GM23338 (cell line): ENCODE data around the gene CUL7. TPM values are rescaled to one million over a fixed set of nuclear protein-coding genes. Genes with fewer than 3 reads are reported as not detected.

Experiments
- ATAC-seq: fragments of 200-7000 bp; cut with Tn5 transposase; 3 replicates; pipeline ENCODE4 v1.9.1; 2020
- DNase-seq: peaks from one replicate; pipeline ENCODE4 v3.0.0-alpha.2; 2015; ENCODE audit warnings: low spot score
- H2AFZ ChIP-seq: fragments of 200-600 bp; sonication (generic); 2 replicates; pipeline ENCODE4 v1.8.0; 2016; ENCODE audit warnings: antibody characterized with exemption, mild to moderate bottlenecking, moderate library complexity
- H3F3A ChIP-seq: fragments of 200-600 bp; sonication (generic); replicated peaks from 2 replicates; pipeline ENCODE4 v1.8.0; 2017; ENCODE audit warnings: antibody characterized with exemption, mixed run types, low read depth
- H3K27ac ChIP-seq: fragments of 200-600 bp; sonication (generic); 2 replicates; pipeline ENCODE4 v1.6.1; 2016; ENCODE audit warnings: low read depth
- H3K27me3 ChIP-seq: fragments of 200-600 bp; sonication (generic); 2 replicates; pipeline ENCODE4 v1.8.0; 2016; ENCODE audit warnings: mild to moderate bottlenecking, mixed run types, moderate library complexity; ENCODE audit not compliant: insufficient read depth
- H3K36me3 ChIP-seq: fragments of 200-600 bp; sonication (generic); 2 replicates; pipeline ENCODE4 v1.8.0; 2016; ENCODE audit warnings: mild to moderate bottlenecking; ENCODE audit not compliant: insufficient read depth
- H3K4me1 ChIP-seq: fragments of 200-600 bp; sonication (generic); 2 replicates; pipeline ENCODE4 v1.8.0; 2016; ENCODE audit warnings: mild to moderate bottlenecking, moderate library complexity; ENCODE audit not compliant: insufficient read depth
- H3K4me2 ChIP-seq: fragments of 200-600 bp; sonication (generic); 2 replicates; pipeline ENCODE4 v1.7.1; 2017; ENCODE audit warnings: mixed run types
- H3K4me3 ChIP-seq: fragments of 200-600 bp; sonication (generic); 2 replicates; pipeline ENCODE4 v1.6.1; 2016; ENCODE audit warnings: mixed run types
- H3K79me2 ChIP-seq: fragments of 200-600 bp; sonication (generic); replicated peaks from 2 replicates; pipeline ENCODE4 v1.8.0; 2017; ENCODE audit warnings: mild to moderate bottlenecking; ENCODE audit not compliant: insufficient read depth
- H3K9me2 ChIP-seq: fragments of 200-600 bp; sonication (generic); 2 replicates; pipeline ENCODE4 v1.8.0; 2017; ENCODE audit not compliant: insufficient read depth
- H4K20me1 ChIP-seq: fragments of 200-600 bp; sonication (generic); replicated peaks from 2 replicates; pipeline ENCODE4 v1.8.0; 2017; ENCODE audit warnings: mild to moderate bottlenecking; ENCODE audit not compliant: insufficient read depth
- H3K27ac Mint-ChIP-seq: 2 replicates; pipeline ENCODE4 v1.8.0; 2020; ENCODE audit warnings: inconsistent platforms, mild to moderate bottlenecking, moderate library complexity, mixed read lengths
- H3K27me3 Mint-ChIP-seq: 3 replicates; pipeline ENCODE4 v1.8.0; 2022; ENCODE audit warnings: low read depth, mild to moderate bottlenecking, moderate library complexity, mixed read lengths, inconsistent platforms; ENCODE audit not compliant: insufficient read depth, poor library complexity
- H3K36me3 Mint-ChIP-seq: 3 replicates; pipeline ENCODE4 v1.8.0; 2021; ENCODE audit warnings: low read depth, mild to moderate bottlenecking, inconsistent platforms, moderate library complexity, mixed read lengths
- H3K4me1 Mint-ChIP-seq: 3 replicates; pipeline ENCODE4 v1.8.0; 2020; ENCODE audit warnings: mild to moderate bottlenecking, inconsistent platforms, mixed read lengths
- H3K4me3 Mint-ChIP-seq: 3 replicates; pipeline ENCODE4 v1.8.0; 2021; ENCODE audit warnings: moderate library complexity, mild to moderate bottlenecking, inconsistent platforms, mixed read lengths
- H3K9me3 Mint-ChIP-seq: 3 replicates; pipeline ENCODE4 v1.8.0; 2020; ENCODE audit warnings: moderate library complexity, mild to moderate bottlenecking, inconsistent platforms, mixed read lengths
- CREB1 ChIP-seq: fragments of 250-450 bp; sonication (Bioruptor Pico); IDR thresholded peaks from 2 replicates; pipeline ENCODE4 v1.5.0; 2020; ENCODE audit warnings: low read depth, mild to moderate bottlenecking, moderate library complexity
- EZH2 ChIP-seq: fragments of 200-600 bp; sonication (generic); IDR thresholded peaks from one replicate; pipeline ENCODE4 v1.8.0; 2017; ENCODE audit warnings: antibody characterized with exemption, mild to moderate bottlenecking, low read depth; ENCODE audit not compliant: unreplicated experiment
- EZH2phosphoT487 ChIP-seq: fragments of 200-600 bp; sonication (generic); IDR thresholded peaks from one replicate; pipeline ENCODE4 v1.8.1; 2018; ENCODE audit warnings: antibody characterized with exemption; ENCODE audit not compliant: unreplicated experiment
- JUNB ChIP-seq: IDR thresholded peaks from one replicate; pipeline ENCODE4 v1.6.1; 2016; ENCODE audit warnings: antibody characterized with exemption; ENCODE audit not compliant: unreplicated experiment
- STAT1 ChIP-seq: IDR thresholded peaks from one replicate; pipeline ENCODE4 v1.6.1; 2016; ENCODE audit warnings: antibody characterized with exemption; ENCODE audit not compliant: unreplicated experiment
- ZNF114 ChIP-seq: fragments of 250-450 bp; sonication (Bioruptor Pico); IDR thresholded peaks from 2 replicates; pipeline ENCODE4 v1.5.0; 2020; ENCODE audit warnings: mild to moderate bottlenecking, moderate library complexity
- polyA plus RNA-seq: library from polyadenylated mRNA; unstranded; fragments of >200 nt; fragmentation: Nextera tagmentation; extraction: Ambion mirVana; gene quantifications from 2 replicates; pipeline ENCODE4 v1.2.1, GENCODE V29; 2016
- total RNA-seq: library from RNA; depleted of rRNA; stranded (reverse); fragments of >200 nt; shearing (Covaris generic); gene quantifications from 2 replicates; pipeline ENCODE4 v1.2.3, GENCODE V29; 2014
- TF ChIP-seq, protein P1 (sequence below), 2 experiments: fragments of 200-600 bp in 1 of 2; sonication (generic) in 1 of 2; conservative IDR thresholded peaks; 2 replicates each; pipeline versions ENCODE4 v1.5.1 to v1.6.1; 2016 to 2017; ENCODE audit warnings: antibody characterized with exemption in 2 of 2, low read depth in 2 of 2, mild to moderate bottlenecking in 2 of 2, moderate library complexity in 1 of 2
- TF ChIP-seq, protein P2 (sequence below): IDR thresholded peaks from one replicate; pipeline ENCODE4 v1.6.1; 2018; ENCODE audit warnings: antibody characterized with exemption; ENCODE audit not compliant: unreplicated experiment
- TF ChIP-seq, protein P3 (sequence below): fragments of 250-450 bp; sonication (Bioruptor Pico); IDR thresholded peaks from 2 replicates; pipeline ENCODE4 v1.5.0; 2020; ENCODE audit warnings: mild to moderate bottlenecking, moderate library complexity

The CUL7 gene
- total and polyA plus RNA-seq, 2 experiments from 2014 or later = 3.4 to 13.2 TPM

DNA sequence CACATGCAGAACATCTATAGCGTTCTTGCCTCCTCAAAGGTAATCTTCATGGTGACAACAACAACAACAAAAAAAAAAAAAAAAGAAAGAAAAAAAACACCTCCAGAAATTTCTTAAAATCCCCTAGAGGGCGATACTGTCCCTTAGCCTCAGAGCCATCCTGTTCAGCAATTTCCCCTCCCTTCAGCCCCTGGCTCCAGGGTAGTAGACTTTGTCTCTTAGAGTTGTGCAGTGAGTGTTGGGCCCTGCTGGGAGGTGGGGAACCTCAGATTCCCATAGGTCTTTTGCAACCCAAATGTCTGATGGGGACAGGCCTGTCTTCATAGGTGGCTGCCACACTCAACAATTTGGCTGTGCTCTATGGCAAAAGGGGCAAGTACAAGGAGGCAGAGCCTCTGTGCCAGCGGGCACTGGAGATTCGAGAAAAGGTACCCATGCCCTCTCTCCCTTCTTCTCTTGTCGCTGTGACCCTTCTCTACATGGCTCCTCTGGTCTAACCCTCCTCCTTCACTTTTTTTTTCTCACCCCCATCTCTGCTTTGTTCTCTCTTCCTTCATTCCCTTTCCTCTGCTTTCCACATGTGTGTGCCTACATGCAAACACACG, 16.5 kb upstream of the CUL7 start:
- no peak for TF ChIP-seq EZH2
- TF ChIP-seq, protein P1, sequence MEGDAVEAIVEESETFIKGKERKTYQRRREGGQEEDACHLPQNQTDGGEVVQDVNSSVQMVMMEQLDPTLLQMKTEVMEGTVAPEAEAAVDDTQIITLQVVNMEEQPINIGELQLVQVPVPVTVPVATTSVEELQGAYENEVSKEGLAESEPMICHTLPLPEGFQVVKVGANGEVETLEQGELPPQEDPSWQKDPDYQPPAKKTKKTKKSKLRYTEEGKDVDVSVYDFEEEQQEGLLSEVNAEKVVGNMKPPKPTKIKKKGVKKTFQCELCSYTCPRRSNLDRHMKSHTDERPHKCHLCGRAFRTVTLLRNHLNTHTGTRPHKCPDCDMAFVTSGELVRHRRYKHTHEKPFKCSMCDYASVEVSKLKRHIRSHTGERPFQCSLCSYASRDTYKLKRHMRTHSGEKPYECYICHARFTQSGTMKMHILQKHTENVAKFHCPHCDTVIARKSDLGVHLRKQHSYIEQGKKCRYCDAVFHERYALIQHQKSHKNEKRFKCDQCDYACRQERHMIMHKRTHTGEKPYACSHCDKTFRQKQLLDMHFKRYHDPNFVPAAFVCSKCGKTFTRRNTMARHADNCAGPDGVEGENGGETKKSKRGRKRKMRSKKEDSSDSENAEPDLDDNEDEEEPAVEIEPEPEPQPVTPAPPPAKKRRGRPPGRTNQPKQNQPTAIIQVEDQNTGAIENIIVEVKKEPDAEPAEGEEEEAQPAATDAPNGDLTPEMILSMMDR (conservative IDR thresholded peaks at IDR 0.05; ENCODE audit: low read depth in 2 of 2) = peak; percentile 76 to 88
- no peak overlapping the region for H2AFZ ChIP-seq
- peaks cover 8% of the 10 kb centered on the region; the same call in 1 of the 2 replicates for H3K4me1 ChIP-seq
- H3F3A ChIP-seq = no peaks in the 10 kb centered on the region
- no peak overlapping the region for H3K27ac ChIP-seq
- DNase-seq (peak; percentile 90), ATAC-seq (peak; percentile 90)
- no peaks in the 10 kb centered on the region for H3K9me3 Mint-ChIP-seq
- H3K4me3 ChIP-seq = no peak overlapping the region
- H3K27me3 ChIP-seq = no peaks in the 10 kb centered on the region
- no peaks in the 10 kb centered on the region; the same call in none of the 2 replicates for H3K36me3 ChIP-seq
- H3K9me2 ChIP-seq = no peaks in the 10 kb centered on the region
- peaks cover 9% of the 10 kb centered on the region for H3K36me3 Mint-ChIP-seq
- H4K20me1 ChIP-seq = no peaks in the 10 kb centered on the region
- H3K27me3 Mint-ChIP-seq = peaks cover 12% of the 10 kb centered on the region
- no peak overlapping the region; the same call in 2 of the 3 replicates for H3K4me3 Mint-ChIP-seq
- no peaks in the 10 kb centered on the region for H3K79me2 ChIP-seq
- H3K27ac Mint-ChIP-seq = peak overlapping the region; percentile 77
- peaks cover 31% of the 10 kb centered on the region for H3K4me1 Mint-ChIP-seq
- no peak overlapping the region for H3K4me2 ChIP-seq

DNA sequence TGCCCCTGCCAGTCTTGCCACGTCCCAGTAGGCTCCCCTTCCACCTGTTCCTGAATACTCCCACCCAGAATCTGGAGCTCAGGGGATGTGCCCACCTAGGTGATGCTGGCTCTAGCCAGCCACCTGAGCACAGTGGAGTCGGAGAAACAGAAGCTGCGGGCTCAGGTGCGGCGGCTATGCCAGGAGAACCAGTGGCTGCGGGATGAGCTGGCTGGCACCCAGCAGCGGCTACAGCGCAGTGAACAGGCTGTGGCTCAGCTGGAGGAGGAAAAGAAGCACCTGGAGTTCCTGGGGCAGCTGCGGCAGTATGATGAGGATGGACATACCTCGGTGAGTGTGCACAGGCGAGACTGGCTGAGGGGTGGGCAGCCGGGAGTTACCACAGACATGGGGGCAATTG, 9.2 kb upstream of the CUL7 start:
- no peak for ATAC-seq
- H3K4me1 ChIP-seq = peaks cover 9% of the 10 kb centered on the region
- H3K4me3 ChIP-seq = no peak overlapping the region
- peaks cover 8% of the 10 kb centered on the region for H3F3A ChIP-seq
- H3K27me3 ChIP-seq = no peaks in the 10 kb centered on the region
- H3K4me3 Mint-ChIP-seq = no peak overlapping the region; the same call in 2 of the 3 replicates
- H3K27ac ChIP-seq = no peak overlapping the region
- H3K36me3 ChIP-seq = no peaks in the 10 kb centered on the region; the same call in 1 of the 2 replicates
- H3K9me3 Mint-ChIP-seq = no peaks in the 10 kb centered on the region; the same call in 2 of the 3 replicates
- H3K27ac Mint-ChIP-seq = no peak overlapping the region
- no peaks in the 10 kb centered on the region for H4K20me1 ChIP-seq
- DNase-seq = no peak
- H3K4me2 ChIP-seq = no peak overlapping the region
- peaks cover 14% of the 10 kb centered on the region for H3K27me3 Mint-ChIP-seq
- peaks cover 6% of the 10 kb centered on the region for H3K36me3 Mint-ChIP-seq
- peaks cover 17% of the 10 kb centered on the region for H3K79me2 ChIP-seq
- H2AFZ ChIP-seq = no peak overlapping the region
- no peaks in the 10 kb centered on the region for H3K9me2 ChIP-seq
- H3K4me1 Mint-ChIP-seq = peaks cover 20% of the 10 kb centered on the region
- TF ChIP-seq STAT1 = no peak
- TF ChIP-seq, protein P2, sequence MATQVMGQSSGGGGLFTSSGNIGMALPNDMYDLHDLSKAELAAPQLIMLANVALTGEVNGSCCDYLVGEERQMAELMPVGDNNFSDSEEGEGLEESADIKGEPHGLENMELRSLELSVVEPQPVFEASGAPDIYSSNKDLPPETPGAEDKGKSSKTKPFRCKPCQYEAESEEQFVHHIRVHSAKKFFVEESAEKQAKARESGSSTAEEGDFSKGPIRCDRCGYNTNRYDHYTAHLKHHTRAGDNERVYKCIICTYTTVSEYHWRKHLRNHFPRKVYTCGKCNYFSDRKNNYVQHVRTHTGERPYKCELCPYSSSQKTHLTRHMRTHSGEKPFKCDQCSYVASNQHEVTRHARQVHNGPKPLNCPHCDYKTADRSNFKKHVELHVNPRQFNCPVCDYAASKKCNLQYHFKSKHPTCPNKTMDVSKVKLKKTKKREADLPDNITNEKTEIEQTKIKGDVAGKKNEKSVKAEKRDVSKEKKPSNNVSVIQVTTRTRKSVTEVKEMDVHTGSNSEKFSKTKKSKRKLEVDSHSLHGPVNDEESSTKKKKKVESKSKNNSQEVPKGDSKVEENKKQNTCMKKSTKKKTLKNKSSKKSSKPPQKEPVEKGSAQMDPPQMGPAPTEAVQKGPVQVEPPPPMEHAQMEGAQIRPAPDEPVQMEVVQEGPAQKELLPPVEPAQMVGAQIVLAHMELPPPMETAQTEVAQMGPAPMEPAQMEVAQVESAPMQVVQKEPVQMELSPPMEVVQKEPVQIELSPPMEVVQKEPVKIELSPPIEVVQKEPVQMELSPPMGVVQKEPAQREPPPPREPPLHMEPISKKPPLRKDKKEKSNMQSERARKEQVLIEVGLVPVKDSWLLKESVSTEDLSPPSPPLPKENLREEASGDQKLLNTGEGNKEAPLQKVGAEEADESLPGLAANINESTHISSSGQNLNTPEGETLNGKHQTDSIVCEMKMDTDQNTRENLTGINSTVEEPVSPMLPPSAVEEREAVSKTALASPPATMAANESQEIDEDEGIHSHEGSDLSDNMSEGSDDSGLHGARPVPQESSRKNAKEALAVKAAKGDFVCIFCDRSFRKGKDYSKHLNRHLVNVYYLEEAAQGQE = no peak
- no peak for TF ChIP-seq ZNF114
- no peak for TF ChIP-seq CREB1 (CRISPR knock-in tag)
- TF ChIP-seq, protein P3, sequence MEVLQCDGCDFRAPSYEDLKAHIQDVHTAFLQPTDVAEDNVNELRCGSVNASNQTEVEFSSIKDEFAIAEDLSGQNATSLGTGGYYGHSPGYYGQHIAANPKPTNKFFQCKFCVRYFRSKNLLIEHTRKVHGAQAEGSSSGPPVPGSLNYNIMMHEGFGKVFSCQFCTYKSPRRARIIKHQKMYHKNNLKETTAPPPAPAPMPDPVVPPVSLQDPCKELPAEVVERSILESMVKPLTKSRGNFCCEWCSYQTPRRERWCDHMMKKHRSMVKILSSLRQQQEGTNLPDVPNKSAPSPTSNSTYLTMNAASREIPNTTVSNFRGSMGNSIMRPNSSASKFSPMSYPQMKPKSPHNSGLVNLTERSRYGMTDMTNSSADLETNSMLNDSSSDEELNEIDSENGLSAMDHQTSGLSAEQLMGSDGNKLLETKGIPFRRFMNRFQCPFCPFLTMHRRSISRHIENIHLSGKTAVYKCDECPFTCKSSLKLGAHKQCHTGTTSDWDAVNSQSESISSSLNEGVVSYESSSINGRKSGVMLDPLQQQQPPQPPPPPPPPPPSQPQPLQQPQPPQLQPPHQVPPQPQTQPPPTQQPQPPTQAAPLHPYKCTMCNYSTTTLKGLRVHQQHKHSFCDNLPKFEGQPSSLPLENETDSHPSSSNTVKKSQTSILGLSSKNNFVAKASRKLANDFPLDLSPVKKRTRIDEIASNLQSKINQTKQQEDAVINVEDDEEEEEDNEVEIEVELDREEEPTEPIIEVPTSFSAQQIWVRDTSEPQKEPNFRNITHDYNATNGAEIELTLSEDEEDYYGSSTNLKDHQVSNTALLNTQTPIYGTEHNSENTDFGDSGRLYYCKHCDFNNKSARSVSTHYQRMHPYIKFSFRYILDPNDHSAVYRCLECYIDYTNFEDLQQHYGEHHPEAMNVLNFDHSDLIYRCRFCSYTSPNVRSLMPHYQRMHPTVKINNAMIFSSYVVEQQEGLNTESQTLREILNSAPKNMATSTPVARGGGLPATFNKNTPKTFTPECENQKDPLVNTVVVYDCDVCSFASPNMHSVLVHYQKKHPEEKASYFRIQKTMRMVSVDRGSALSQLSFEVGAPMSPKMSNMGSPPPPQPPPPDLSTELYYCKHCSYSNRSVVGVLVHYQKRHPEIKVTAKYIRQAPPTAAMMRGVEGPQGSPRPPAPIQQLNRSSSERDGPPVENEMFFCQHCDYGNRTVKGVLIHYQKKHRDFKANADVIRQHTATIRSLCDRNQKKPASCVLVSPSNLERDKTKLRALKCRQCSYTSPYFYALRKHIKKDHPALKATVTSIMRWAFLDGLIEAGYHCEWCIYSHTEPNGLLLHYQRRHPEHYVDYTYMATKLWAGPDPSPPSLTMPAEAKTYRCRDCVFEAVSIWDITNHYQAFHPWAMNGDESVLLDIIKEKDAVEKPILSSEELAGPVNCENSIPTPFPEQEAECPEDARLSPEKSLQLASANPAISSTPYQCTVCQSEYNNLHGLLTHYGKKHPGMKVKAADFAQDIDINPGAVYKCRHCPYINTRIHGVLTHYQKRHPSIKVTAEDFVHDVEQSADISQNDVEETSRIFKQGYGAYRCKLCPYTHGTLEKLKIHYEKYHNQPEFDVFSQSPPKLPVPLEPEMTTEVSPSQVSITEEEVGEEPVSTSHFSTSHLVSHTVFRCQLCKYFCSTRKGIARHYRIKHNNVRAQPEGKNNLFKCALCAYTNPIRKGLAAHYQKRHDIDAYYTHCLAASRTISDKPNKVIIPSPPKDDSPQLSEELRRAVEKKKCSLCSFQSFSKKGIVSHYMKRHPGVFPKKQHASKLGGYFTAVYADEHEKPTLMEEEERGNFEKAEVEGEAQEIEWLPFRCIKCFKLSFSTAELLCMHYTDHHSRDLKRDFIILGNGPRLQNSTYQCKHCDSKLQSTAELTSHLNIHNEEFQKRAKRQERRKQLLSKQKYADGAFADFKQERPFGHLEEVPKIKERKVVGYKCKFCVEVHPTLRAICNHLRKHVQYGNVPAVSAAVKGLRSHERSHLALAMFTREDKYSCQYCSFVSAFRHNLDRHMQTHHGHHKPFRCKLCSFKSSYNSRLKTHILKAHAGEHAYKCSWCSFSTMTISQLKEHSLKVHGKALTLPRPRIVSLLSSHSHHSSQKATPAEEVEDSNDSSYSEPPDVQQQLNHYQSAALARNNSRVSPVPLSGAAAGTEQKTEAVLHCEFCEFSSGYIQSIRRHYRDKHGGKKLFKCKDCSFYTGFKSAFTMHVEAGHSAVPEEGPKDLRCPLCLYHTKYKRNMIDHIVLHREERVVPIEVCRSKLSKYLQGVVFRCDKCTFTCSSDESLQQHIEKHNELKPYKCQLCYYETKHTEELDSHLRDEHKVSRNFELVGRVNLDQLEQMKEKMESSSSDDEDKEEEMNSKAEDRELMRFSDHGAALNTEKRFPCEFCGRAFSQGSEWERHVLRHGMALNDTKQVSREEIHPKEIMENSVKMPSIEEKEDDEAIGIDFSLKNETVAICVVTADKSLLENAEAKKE (CRISPR knock-in tag) = no peak
- TF ChIP-seq JUNB = no peak
- no peak for TF ChIP-seq EZH2phosphoT487
